GM21825 (cell line): Measurements from ENCODE around the gene KRT38.
"Not testable (repeated sequence)": the region's sequence is repeated elsewhere in the genome, so short reads cannot be mapped to it uniquely, and the experiment has no call there.

Experiments used
- ATAC-seq: cut with Tn5 transposase; IDR thresholded peaks from one replicate; pipeline ENCODE4 v1.9.1; 2021; ENCODE audit warnings: mild to moderate bottlenecking, moderate library complexity; ENCODE audit not compliant: unreplicated experiment

Gene KRT38

DNA sequence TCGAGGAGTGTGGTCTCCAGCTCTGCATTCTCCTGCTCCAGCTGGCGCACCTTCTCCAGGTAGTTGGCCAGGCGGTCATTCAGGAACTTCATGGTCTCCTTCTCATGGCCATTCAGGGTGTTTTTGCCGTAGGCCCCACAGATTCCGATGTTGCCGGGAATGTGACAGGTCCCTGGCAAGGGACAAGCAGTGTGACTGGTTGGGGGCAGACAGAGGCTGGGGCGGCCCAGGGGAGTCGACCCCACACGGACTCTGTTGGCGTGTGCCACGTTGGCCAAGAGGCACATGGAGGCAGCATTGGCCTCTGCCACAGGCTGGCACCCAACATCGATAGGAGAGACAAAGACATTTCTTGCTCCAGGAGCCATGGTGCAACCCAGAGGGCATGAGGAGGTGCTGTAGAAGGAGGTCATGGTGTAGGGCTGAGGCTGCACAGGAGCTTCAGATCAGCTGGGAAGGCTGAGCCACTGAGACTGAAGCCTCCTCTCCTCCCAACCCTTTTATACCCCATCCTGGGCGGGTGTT is 16.6 kb downstream of the KRT38 start, which contains the start of gene KRT37:
KRT37 (minus strand) TSS at position 475 of the 525 bp plus-strand sequence; CDS start at position 413, 62 bp downstream.
- no peak for ATAC-seq

DNA sequence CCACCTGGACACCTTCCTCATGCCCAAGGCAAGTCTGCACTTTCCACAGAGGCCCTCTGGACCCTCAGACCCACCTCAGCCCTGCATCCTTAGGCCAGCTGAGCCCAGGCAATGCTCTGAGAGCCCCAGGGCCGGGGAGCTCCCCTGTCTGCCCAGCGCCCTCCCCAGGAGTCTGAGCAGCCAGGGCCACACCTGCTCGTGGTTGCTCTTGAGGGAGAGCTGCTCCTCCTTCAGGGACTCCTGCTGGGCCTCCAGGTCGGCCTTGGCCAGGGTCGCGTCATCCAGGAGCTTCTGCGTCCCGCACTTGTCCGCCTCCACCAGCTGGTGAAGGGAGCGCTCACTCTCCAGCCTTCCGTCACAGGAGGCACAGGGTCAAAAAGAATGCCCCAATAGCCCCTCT is 18.2 kb downstream of the KRT38 start:
- not testable (repeated sequence) for ATAC-seq

DNA sequence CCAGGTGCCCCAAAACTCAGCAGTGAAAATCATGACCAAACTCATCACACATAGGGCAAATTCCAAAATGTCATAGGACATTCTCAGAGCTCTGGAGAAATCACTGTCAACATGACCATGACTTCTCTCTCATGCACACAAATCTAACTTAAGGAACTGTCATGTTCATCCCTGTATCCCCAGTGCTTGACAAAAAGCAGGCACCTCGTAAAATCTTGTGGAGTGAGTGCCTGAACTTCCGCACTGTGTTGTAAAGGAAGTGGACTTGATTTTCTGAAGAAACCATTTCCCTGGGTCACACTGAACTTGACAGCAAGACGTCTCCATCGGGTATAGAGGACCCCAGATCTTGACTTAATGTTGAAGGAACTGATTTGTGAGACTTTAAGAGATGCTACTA is 19.2 kb downstream of the KRT38 start:
- no peak for ATAC-seq

DNA sequence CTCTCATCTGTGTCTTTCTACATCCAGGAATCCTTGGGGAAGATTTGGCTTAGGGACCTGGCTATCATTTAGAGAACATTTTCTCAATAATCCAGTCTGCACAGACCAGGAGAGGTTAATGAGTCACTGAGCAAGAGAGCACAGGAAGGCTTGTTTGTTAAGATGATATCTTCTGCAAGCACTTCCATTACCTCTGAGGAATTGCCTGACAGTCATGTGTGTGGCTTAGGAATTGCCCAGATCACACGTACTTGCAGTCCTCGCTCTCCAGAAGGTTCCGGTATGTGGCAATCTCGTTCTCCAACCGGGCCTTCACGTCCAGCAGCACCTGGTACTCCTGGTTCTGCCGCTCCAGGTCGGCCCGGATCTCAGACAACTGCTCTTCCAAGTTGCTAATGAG is 19.7 kb downstream of the KRT38 start:
- no peak for ATAC-seq

DNA sequence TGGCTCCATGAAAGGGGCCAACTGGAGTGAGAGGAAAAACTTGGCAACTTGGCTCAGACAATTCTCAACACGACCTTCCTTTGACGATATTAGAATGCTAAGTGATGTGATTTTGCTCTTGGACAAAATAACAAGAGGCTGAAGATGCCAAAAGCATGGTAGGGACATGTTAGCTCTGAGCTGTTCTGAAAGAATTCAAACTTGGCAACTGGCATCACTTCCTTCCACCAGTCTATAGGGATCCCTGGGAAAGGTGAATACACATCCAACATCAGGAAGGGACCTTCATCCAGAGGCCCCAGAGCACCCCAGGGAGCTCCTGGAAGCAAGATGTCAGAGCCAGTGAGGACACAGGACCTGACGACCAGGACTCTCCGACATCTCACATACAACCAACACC is 20.6 kb downstream of the KRT38 start:
- no peak for ATAC-seq

DNA sequence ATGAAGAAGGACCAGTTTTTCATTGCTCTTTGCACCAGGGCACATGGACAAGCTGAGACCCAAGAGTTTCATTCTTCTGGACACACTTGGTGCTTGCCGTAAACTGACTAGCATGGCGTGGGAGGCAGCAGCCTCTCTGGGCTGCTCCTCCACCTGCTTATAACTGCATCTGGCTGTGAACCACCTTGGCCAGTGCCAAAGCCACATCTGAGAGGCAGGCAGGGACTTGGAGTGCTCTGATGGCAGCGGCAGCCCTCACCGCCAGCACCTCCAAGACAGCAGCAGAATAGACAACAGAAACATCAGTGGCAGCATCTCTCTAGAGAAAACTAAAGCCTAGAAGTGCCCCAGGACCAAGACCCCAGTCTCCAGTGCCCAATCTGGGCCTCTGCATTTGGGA is 21.1 kb downstream of the KRT38 start:
- no peak for ATAC-seq

DNA sequence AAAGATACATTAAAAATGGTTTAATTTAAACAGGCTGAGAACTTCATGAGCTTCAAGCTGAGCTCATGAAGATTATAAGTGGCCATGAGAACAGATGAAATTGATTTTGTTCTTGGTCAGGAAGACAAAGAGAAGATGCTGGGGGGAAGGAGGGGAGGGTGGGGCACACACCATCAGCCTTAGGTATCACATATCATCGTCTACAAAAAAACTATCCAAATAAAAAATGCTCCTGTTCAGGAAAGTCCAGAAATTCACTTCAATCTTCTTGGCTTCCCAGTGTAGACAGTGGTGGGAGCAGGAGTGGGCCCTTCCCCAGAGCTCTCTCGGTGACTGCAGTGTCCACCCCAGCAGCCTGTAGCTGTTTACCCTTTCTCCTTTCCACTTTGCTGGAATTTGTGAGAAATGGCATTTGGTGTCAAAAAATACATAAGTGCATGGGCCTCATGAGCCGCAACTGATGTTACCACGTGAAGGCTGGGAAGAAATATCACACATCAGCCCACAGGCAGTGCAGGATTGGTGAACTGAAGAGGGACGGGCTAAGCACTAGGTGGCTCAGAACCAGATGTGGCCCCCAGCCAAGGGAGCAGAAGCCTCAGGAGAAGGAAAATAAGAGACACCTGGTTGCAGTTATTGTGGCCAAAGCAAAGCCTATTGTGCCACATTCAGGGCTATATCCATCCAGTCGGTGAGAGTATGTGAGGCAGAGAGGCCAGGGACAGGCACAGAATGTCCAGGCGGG is 22.5 kb downstream of the KRT38 start:
- ATAC-seq, result no peak

DNA sequence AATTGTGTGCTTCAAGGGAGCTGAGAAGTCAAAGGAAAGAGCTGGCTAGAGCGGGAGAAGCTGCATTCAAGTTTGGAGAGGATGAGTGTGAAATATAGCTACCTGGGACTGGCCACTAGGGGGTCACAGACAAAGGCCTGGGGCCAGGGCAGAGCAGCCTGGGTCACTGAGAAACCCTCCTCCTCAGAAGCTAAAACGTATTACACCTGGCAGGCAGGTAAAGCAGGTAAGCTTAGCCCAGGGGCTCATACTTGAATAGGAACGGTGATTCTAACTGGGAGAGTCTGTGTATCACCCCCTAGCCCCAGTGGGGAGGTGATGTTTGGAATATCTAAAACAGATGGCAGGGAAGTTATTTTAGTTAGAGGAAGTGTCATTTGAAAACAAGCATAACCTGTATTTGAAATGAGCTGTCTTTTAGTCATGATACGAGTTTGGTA is 23.2 kb downstream of the KRT38 start:
- no peak for ATAC-seq

DNA sequence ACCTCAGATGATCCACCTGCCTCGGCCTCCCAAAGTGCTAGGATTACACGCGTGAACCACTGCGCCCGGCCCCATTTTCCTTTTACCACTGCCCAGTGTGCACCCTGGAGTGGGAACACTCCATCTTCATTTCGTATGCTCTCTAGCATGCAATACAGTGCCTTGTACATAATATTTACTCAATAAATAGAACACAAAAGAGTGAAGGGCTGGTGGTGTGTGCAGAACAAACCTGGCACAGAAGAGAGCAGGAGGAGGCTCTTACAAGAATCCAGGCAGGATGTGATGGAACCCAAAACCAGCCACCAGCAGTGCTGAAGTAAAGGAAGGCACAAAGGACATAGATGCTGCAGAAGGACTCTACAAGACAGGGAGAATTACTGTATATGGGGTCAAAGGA is 23.7 kb downstream of the KRT38 start:
- no peak for ATAC-seq

DNA sequence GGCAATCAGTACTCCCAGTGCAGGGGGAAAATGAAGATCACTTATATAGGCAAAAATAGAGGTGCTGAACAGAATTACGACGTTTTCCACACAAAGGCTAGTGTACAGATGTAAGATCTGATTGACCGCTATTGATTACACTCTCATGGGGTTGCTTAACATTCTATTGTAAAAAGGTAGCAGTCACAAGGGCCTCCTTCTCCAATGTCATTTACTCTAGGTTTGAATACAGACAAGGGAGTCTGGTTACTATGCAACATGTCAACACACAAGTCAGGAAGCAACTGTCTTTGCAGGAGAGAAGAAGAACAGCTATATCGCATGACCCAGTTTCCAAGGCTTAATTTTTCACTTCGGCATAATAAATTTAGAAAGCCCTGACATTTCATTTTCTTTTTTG is 24.3 kb downstream of the KRT38 start:
- ATAC-seq, result no peak

DNA sequence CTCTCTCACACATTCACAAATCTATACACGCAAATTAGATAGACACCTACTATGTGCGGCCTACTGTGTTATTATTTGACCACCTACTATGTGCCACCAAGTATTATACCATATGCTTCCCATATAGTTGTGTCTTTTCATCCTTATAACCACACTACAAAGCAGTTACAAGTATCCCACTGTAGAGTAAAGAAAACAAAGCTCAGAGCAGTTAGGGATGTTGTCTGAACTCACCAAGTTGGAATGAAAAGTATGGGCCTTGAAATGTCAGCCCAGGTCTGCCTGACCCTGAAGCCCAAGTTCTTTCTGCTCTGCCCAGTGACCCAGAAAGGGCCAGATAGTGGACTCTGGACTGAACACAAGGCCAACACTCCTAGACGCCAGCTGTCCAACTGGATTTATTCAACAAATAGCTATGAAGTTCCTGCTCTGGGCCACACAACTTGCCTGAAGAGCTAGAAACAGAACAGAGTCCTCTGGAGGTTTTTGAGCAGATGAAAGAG is 24.9 kb downstream of the KRT38 start:
- no peak for ATAC-seq

DNA sequence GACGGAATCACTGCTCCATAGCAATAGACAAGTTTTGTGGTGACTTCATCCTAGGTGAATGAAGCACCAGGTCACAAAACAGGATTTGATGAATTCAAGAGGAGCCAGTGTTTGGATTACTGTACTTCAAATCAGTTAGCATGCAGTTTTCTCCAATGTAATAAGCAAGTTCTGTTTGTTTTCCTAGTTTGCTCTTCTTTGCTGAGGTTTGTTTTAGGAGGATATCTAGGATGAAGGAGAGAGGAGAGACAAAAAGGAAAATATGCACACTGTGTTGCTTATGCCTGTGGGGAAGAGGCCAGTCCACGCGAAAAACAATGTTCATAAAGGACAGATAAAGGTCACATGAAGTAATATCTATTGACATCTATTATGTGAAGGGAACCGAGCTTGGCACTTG is 25.4 kb downstream of the KRT38 start:
- ATAC-seq, result no peak

DNA sequence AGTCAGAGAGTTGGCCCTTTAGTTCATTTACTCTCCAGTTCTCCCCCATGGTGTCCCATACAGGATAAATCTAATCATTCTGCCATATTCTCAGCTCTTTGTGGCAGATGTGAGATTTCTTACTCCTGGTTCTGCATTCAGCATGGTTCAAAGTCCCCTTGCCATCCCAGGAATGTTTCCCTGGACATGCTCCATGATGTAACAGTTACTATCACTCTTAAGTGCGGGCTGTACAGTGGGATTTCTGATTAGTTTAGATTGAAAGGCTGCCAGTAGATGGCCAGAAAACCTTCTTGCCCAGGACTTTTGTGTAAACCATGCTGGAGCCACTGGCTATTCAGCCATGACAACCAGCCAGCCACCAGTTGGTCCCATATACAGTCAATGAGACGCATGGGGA is 26.8 kb downstream of the KRT38 start:
- ATAC-seq, result no peak

DNA sequence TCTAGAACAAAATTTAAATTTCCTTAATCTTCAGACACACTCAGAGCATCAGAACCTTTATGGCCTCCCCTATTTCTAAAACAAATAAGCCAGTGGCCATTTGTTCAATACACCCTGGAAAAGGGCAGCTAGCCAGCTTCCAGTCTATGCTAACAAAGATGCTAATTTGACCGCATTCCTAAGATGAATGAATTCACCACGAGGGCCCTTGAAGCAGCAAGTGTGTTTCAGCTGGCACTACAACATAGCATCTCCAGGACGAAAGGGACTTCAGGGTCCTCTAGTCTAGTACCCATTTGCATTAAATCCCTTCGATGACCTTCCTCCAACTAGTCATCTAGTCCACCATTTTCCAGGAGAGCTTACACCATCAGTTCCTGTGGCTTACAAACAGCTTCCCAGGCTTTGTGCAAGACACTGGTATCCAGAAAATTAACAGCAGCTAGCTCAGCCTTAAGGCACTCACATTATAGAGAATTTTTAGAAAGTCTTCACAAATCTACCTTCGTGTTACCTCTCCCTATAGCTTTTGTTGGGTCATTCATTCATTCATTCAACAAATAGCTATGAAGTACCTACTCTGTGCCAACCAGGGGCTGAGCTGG is 27.3 kb downstream of the KRT38 start:
- ATAC-seq, result no peak

DNA sequence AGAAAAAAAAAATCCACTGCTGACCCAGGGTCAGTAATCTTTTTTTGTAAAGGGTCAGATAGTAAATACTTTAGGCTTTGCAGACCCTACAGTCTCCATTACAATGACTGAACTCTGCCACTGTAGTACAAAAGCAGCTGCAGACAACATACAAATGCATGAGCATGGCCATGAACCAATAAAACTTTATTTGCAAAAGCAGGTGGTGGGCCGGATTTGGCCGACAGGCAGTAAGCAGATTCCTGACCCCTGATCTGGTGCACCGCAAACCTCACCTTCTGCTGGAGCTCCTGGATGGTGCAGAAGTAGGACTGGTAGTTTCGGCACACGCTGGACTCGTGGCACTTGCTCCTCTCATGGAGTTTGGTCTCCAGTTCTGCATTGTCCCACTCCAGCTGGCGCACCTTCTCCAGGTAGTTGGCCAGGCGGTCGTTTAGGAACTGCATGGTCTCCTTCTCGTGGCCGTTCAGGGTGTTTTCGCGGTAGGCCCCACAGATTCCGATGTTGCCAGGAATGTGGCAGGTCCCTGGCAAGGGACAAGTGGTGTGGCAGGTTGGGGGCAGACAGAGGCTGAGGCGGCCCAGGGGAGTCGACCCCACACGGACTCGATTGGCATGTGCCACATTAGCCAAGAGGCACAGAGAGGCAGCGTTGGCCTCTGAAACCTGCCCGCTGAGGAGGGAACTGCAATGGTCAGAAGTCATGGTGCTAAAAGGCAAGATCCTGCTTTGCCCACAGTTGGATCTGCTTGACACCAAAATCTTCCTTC is 29.5 kb downstream of the KRT38 start:
- ATAC-seq, result no peak

DNA sequence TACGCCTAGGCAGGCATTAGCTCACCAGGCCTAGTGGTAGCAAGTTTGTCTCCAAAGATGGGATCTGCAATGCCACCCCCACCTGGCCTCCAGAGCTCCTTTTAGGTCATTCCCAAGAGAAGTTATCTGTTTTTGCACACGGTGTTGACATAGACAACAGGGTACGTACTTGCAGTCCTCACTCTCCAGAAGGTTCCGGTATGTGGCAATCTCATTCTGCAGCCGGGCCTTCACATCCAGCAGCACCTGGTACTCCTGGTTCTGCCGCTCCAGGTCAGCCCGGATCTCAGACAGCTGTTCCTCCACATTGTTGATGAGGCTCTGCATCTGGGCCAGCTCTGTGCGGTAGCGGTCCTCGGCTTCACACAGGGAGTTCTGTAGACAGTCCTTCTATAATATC is 33.6 kb downstream of the KRT38 start:
- no peak for ATAC-seq

DNA sequence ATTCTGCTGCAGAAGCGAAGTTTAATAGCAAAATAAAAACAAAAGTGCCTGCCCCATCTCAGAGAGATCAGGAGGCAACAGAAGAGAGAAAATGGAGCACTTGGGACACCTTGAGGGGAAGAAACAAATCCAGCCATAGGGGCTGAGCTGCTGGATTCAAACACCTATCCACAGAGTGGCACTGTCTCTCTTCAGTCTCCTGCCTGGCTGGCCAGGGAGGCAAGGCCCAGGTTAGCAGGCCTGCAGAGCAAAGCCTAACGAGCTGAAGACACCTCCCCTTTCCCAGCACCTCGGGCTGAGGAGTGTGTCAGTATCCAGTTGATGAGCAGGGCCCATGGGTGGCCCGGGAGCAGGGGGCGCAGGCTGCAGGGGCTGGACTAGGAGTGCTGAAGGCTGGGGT is 34.6 kb downstream of the KRT38 start:
- ATAC-seq, result no peak

DNA sequence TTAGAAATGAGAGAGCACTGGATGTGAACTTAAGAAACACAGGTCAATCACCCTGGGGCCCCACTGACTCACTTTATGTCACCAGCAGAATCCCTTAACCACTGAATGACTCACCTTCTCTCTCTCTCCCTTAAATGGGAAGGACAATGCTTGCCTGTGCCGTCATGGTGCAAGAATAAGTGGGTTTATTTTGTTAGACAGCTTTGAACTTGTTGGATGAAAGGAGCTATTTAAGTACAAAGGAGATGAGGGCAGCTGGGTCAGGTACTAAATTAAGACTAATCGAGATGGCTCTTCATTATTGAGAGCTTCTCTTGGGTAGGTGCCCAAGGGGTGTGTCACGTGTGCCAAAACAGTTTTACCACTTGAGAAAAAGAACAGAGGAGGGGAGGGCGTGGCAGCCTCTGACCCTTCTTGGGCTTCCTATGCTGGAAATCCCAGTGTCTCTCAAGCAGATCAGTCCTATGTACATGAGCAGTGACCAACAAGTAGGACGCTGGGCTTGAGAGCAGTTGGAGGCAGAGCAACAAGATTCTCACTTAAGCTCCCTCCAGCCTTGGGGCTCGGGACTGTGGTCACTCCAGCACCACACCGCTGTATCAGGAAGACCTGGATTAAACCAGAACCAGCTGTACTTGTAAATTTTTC is 36.6 kb downstream of the KRT38 start:
- no peak for ATAC-seq

DNA sequence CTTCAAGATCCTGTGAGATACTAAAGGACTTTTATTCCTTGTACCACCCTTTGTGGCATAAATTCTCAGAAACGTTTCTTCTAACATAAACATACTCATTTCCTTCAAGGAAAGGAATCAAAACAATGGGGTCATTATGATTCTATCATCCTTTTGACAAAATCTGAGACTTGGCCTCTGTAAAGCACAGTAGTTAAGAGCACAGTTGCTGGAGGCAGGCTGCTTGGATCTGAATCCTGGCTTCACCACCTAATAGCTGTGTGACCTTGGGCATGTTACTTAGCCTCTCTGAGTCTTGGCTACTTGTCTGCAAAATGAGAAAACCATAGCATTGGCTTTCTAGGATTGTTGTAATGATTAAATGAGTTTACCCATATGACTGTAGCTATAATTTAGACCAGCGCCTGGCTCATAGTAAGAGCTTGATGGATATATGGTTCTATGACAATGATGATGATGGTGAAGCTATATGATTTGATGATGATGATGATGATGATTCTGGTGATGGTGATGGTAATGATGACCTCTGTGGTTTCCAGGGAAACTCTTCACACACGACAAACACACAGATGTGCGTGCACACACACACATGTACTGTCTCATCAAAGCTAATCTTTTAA is 37.3 kb downstream of the KRT38 start:
- ATAC-seq, result no peak

DNA sequence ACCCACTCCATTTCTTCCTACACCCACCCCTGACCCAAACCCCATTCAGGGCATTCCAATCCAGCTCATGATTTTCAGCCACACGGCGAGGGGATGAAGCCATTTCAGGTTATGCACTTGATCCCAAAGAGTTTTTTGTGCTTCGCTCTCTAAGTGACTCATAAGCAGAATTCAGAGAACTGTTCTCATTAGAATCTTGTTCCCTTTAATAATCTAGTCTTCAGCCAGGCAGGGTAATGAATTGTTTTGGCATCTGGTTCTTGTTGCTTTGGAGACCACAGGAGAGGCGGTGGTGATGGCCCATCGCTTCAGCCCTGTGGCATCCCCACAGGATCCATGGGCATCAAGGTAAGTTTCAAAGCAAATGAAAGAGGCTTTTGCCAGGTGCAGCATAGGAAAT is 38.6 kb downstream of the KRT38 start:
- ATAC-seq, result no peak
